B cell (primary cell): ENCODE results near the gene XG.

Source experiments
- CTCF ChIP-seq: fragments of 200-600 bp; IDR thresholded peaks from one replicate; pipeline ENCODE4 v1.8.0; 2022; ENCODE audit warnings: antibody characterized with exemption, mild to moderate bottlenecking
- EZH2 ChIP-seq: IDR thresholded peaks from 2 replicates; pipeline ENCODE4 v1.6.1; 2012; ENCODE audit warnings: borderline replicate concordance, low read depth, mild to moderate bottlenecking, moderate library complexity, low read length; ENCODE audit not compliant: insufficient read depth, poor library complexity, severe bottlenecking

DNA sequence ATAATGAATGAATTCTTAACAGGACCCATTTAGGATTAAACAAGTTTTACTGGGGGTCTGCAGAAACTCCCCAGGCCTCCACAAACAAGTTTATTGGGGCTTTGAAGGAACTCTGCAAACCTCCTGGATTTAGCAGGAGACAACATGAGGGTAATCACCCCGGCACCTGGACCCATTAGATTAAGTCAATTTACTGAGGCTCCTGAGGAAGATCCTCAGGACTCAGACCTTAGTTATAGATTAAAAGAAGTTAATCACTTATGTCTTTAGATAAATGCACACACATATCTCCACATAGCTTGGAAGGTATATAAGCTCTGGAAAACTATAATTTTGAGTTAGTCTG is 29.4 kb downstream of the XG start:
- TF ChIP-seq CTCF (no peak), EZH2 (no peak)
